GM18951 (cell line): Measurements from ENCODE around the gene GLIPR1L2.

Experiments
- POLR2A ChIP-seq: IDR thresholded peaks from 4 replicates; pipeline ENCODE4 v1.6.1; 2011; ENCODE audit warnings: mild to moderate bottlenecking; ENCODE audit not compliant: insufficient read length, insufficient read depth; ENCODE audit errors: extremely low read depth
- in situ Hi-C: fragments of 300-500 bp; cut with MboI; formaldehyde crosslinking; loops from one replicate; pipeline ENCODE4 v1.12.0; 2022; ENCODE audit warnings: low sequenced_read_pairs, mixed read lengths, inconsistent platforms; ENCODE audit not compliant: unreplicated experiment

Gene GLIPR1L2

DNA sequence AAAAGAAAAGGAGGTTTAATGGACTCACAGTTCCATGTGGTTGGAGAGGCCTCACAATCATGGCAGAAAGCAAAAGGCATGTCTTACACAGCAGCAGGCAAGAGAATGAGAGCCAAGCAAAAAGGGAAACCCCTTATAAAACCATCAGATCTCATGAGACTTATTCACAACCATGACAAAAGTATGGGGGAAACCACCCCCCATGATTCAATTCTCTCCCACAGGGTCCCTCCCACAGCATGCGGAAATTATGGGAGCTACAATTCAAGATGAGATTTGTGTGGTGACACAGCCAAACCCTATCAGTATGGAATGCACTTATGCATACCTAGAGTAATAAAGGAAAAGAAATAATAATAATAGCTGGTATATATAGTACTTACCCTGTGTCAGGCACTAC lies 85.2 kb downstream of the GLIPR1L2 start:
- TF ChIP-seq POLR2A, result no peak
- in situ Hi-C loops, result no loop called here

DNA sequence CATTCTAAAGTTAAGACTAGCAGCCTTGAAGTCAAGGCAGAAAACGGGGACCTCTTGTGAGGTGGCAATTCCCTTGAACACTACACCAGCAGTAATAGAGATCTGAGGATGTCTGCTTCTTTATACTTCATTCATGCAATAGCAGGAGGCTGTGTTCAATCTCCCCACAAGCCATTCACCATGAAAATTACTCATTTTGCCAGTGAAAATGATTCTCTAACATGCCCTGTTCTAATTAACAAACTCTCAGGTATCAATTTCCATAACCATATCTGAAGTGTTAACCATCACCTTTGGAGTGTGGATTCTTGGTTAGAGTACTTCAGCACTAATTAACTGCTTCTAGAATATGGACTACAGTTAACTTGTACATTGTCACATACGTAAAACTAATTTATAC lies 86.2 kb downstream of the GLIPR1L2 start:
- no peak for TF ChIP-seq POLR2A
- in situ Hi-C loops, result no loop called here

- in situ Hi-C loops, result no loop called here
These were observed 87.4 kb downstream of the GLIPR1L2 start for GRCh38 chr12:75478116-75478794.

GRCh38 chr12:75479963-75480461 lies 89.1 kb downstream of the GLIPR1L2 start:
- no peak for TF ChIP-seq POLR2A
- in situ Hi-C loops, result loop anchor here (10.0 kb wide), 1 partner anchor 145 kb away; the partner anchor contains the start of genes CAPS2 and GLIPR1L1

More at GRCh38 chr12:75478116-75478794, 87.4 kb downstream of the GLIPR1L2 start:
- no peak for TF ChIP-seq POLR2A

DNA sequence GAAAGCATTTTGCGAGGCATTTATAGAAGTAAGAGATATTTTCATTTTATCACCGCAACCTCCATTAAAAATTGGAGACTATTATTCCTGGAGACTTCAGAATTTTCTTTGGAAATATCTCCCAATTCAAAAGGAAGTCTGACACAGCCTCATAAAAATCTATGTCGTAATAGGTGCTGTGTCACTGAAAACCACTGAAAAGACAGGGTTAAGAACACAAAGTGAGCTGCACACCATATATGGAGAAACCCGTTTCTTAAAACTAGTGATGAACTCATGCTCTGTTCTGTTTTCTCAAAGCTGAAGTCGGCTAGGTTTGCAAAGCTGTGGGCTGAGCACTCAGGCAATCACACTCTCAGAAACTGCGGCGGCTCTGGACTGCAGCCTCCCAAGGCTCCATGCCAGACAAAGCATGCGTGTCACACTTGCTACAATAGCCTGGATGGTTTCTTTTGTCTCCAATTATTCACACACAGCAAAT lies 89.6 kb downstream of the GLIPR1L2 start, which contains the start of gene GLIPR1:
Gene GLIPR1, plus strand, starts transcription at position 287 of the 481 bp plus-strand sequence. Its CDS starts 126 bp downstream, at position 413.
- in situ Hi-C loops, result loop anchor here (10.0 kb wide), 1 partner anchor 146 kb away; the partner anchor contains the start of genes CAPS2 and GLIPR1L1
- TF ChIP-seq POLR2A, result peak; percentile 84

GRCh38 chr12:75481013-75481705 lies 90.3 kb downstream of the GLIPR1L2 start:
- no peak for TF ChIP-seq POLR2A
- in situ Hi-C loops, result loop anchor here (10.0 kb wide), 1 partner anchor 146 kb away; the partner anchor contains the start of genes CAPS2 and GLIPR1L1

DNA sequence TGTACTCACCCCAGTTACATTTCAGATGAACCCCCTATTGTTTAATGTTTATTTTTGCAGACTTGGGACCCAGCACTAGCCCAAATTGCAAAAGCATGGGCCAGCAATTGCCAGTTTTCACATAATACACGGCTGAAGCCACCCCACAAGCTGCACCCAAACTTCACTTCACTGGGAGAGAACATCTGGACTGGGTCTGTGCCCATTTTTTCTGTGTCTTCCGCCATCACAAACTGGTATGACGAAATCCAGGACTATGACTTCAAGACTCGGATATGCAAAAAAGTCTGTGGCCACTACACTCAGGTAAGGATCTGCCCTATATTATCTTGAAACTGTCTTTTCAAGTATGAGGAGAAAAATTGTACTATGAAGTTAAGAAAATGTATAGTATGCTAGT lies 90.9 kb downstream of the GLIPR1L2 start:
- in situ Hi-C loops, result loop anchor here (10.0 kb wide), 1 partner anchor 147 kb away; the partner anchor contains the start of genes CAPS2 and GLIPR1L1
- TF ChIP-seq POLR2A, result no peak
